Inflammatory macrophage treated with lipopolysaccharide for 4 hours (primary cell): ENCODE measurements around the gene NUP88.
A peak's percentile ranks its signal among the peaks of the same experiment; 100 is the strongest.

Source experiments
- DNase-seq: peaks from one replicate; pipeline ENCODE4 v3.0.0-alpha.2; 2020

The NUP88 gene

DNA sequence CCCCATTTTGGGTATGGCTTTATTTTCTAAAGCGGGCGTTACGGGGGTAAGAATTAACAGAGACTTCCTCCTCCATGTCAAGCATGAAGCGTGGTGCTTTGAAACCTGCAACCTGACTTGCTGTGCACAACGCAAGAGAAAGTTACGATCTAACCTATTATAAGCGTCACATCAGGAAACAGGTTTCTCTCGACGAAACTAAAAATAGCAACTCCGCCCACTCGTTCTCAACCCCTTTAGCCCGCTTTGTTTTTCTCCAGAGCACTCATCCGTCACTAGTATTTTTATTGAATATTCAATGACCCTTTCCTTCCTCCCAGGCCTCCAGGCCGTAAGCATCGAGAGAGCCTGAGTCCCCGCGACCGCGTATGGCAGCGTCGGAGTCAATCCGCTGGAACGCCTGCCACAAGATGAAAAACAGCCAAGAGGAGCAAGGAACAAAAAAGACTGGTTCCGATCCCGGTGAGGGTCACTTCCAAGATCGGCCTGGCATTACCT, 555 bp downstream of the NUP88 start:
- peak; percentile 62 for DNase-seq

DNA sequence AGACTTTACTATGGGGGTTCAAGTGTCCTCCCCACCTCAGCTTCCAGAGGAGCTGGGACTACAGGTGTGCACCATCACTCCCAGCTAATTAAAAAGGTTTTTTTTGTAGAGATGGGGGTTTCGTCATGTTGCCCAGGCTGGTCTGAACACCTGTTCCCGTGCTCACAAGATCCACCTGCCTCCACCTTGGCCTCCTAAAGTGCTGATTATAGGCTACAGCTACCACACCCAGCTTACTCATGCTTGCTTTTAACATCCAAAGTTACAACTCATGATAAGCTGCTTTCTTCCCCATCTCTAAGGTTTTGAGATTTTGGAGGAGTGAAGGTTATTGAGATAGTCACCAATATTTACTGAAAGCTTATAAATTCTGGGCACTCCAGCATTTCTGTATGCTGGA, 2.6 kb downstream of the NUP88 start:
- DNase-seq, result no peak

DNA sequence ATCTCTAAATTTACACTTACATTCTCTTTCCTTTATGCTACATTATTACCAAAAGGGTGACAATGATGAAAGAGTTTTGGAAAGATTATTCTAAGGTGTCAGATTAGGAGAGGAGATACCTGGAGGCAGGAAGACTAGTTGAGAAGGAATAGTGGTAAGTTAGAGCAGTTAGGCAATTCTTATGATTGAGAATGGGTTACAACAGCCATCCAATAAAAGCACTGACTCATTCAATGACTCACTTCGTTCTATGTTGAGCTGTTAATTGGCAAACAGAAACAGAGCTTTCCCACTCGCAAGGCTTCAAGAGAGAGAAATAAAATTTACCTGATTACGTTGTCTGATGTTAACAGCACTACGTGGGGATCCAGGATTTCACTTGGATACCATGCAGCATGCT, 5.8 kb downstream of the NUP88 start:
- peak; percentile 72 for DNase-seq

DNA sequence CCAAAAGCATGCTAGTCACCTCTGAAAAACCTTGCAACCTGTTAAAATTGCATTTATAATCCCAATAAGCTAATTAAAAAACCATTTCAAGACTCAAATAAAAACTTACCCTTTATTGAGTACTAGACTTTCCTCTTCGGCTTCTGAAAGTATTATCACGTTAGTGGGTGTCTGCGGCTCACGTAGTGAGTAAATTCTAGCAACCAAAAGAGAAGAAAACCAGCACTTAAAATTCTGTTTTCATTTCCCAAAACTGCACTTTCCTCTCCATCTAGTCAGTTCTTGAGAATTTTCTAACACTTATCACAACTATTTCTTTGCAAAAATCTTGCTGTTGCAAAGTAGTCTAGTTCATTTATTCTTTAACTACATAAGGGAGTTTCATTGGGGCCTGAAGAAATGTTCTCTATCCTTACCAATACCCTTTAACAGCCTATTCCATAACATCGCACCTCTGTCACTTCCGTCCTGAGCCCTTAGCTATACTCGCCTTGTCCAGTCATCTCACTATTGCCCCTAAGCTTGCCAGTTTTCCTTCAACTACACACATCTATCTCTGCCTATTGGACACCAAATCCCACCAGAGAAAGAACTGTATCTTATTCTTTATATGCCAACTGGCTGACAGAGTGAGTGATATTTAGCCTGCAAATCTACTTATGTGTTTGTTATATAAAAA, 8.7 kb downstream of the NUP88 start:
- no peak for DNase-seq

DNA sequence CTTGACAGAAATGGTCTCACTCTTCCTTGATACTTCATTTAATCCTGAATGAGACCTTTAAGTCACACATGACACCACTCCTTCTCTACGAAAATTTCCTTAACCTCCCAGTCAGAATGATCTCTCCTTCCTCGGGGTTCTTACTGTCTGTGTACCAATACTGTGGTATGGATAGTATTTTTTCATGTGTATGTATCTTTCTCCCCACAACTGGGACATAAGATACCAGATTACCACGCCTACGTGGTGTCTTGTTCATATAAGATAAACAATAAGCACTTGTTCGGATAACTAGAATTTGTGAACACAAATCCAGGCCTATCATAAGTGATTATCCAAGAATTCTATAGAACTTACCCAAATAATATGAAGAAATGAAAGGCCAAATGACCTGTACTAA, 11.3 kb downstream of the NUP88 start:
- no peak for DNase-seq

DNA sequence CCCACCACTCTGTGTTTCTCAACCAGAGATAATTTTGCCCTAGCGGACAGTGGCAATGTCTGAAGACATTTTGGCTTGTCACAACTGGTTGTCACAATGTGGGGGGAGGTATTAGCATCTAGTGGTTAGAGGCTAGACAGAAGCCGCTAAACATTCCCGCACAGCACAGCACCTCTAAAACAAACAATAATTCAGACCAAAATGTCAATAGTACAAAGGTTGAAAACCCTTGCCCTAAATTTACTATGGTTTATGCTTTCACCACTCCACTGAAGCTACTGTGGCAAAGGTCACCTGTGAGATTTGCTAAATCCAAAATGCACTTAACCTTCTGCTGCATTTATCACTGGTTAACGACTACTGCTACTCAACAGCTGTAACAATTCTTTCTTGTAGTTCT, 14.1 kb downstream of the NUP88 start:
- DNase-seq, result no peak

DNA sequence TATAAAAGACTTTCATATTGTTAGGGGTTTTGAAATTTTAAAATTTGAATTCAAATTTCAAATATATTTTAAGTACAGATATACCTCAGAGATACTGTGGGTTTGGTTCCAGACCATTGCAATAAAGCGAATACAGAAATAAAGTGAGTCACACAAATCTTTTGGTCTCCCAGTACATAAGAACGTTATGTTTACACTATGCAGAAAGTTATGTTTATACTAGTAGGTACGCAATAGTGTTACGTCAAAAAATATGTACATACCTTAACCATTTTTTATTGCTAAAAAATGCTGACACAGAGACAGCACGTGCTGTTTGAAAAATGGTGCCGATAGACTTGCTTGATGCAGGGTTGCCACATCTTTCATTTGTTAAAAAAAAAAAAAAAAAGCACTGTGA, 19.7 kb downstream of the NUP88 start:
- DNase-seq, result no peak

DNA sequence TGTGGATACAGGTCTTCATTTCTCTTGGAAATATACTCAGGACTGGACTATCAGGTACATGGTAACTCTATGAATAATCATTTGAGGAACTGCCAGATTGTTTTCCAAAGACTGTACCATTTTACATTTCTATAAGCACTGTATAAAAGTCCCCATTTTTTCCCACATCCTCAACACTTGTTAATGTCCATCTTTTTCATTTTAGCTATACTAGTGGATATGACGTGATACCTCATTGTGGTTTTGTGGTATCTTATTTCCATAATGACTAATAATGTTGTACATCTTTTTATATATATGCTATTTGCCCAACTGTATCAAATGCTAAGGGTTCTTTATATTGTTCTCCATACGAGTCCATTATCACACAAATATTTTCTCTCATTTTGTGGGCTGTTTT, 22.9 kb downstream of the NUP88 start:
- no peak for DNase-seq

DNA sequence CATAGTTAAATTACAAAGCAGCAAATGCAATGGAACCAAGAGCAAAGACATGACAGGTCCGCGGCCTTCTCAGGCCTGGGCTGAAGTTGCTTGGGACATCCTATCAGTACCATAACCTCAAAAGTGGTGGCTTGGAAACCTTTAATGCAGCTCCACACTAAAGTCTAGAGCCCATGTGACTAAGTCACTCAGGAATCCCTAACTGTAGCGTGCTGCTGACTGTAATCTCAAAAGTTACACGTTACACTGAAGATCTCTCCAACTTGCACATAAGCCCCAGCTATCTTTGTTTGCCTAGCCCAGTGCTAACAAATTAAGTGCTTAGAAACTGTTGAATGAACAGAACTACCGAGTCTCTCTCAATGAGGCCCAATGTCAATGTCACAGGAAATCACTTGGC, 27.8 kb downstream of the NUP88 start:
- no peak for DNase-seq

DNA sequence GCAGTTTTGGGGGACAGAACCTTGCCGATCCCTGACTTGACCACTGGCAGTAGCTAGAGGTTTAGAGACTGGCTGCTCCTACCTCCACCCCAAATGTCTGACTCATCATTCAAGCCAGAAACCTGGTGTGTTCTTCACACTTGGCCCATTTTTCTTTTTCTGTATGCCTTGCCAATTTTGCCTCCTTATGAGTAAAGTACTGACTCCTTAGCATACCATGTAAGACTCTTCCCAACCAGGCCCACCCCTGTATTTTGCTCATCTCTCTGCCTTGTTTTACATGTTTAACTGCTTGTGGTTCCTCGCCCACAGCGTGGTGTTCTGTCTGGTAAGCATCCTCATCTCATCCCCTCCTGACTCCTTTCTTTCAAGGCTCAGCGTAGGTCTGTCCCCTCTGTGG, 37.9 kb downstream of the NUP88 start:
- DNase-seq, result no peak

DNA sequence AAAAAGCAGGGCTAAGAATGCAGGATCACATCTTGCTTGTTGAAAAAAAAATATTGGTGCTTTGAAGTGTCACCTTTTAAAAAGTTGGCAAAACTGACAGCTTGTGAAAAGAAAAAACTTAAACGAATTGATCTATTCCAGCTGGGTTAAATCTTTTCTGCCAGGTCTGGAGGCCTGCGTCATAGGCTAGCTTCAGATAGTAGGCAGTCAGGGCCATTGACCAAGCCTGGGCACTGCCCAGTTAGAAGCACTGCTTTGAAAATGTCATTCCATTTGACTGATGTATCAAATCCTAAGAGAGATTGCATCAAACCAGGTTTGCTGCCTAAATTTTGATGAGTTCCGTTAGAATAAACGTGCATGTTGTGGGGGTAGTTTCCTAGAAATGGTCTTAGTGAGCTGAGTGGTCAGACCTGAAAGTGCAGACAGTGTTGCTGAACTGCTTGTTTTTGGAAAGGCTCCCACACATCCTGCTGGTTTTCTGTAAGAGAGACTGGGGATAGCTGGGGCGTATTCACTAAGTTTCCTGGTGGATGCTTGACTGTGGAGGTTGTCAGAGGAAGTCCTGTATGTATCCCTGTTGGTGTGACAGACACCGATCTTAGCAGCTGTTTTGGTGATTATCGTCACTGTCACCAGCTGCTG, 38.8 kb downstream of the NUP88 start:
- DNase-seq, result no peak

DNA sequence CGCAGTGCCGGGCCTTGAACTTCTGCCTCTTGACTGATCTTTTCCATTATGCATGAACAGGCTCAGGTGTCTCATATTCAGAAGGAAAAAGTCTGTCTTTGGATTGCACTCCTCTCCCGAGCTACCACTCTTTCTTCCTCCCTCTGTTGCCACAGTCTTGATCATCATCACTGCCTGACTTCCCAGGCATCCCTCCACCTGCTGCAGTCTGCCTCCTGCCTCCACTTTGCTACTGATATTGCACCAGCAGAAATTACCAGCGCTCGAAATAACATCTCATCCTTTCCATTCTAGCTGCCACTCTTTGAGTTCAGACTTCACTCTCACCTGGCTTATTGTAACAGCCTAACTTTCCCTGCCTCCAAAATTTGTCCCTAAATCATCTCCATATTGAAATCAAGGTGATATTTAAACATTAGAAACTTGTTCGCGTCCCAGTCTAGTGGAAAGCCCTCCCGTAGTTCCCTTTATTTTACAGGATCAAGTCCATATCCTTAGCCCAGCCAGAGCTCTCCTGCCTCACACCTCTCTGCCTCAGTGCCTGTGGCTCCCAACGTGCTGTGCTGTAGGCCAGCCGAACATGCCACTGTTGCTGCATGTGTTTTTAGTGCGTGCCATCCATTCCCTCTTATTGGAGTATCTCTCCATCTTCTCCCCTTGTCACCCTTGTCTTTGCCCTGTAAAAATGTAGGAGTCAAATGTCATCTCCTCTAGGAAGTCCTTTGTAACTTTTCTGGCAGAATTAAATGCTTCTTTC, 39.9 kb downstream of the NUP88 start:
- no peak for DNase-seq

DNA sequence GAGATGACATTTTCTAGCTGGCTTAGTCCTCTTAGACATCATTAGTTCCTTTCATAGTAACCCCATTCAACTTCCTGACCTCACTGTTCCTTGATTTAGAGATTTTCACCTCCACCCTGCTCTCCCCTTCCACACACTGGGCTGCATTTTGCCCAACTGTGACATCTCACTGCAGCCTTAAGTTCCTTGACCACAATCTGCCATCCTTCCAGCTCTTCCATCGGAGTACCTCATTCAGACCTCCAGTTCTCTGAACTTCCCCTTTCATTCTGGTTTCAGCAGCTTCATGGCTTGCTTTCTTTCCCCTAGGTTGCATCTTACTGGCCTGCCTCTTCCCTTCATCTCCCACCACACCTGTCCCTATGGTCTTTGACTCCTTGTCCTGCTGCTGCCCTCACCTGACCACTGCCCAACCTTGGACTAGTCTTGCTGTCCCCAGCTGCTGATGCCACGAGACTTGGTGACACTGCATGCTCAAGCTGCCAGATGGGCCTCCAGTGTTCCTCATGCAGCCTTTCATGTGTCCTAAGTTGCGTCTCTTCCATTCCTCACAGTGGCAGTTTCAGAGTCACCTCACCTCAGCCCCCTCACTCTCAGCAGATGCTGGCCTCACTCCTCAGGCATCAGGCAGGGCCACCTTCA, 40.8 kb downstream of the NUP88 start:
- DNase-seq, result peak; percentile 2

DNA sequence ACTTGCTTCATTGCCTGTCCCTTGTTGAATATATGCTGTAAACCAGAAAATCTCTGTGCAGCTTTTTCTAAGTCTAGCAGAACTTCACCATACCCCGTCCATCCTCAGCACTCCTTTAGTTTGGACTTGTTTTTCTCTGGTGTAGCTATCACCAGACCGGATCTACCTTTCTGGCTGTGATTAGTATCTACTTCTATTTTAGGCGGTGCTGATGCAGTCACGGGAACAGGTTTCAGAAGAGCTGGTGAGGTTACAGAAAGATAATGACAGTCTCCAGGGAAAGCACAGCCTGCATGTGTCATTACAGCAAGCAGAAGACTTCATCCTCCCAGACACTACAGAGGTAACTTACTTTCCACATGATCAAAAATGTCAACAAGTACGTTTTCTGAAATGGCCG, 46.4 kb downstream of the NUP88 start:
- DNase-seq, result no peak

DNA sequence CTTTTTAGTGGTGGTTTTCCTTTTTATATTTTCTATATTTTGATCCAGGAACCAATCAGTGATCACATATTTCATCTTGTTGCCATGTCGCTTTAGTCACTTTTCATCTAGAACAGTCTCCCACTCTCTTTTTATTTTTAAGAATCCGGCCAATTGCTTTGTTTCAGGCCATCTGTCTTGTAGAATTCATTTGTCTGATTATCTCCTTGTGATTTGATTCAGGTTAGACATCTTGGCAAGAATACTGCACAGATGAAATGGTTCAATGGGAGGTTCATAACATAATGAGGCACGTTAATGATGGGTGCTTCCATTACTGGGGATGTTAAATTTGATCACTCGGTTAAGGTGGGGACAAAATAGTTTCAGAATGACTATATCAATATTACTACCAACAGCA, 49.1 kb downstream of the NUP88 start:
- DNase-seq, result no peak

DNA sequence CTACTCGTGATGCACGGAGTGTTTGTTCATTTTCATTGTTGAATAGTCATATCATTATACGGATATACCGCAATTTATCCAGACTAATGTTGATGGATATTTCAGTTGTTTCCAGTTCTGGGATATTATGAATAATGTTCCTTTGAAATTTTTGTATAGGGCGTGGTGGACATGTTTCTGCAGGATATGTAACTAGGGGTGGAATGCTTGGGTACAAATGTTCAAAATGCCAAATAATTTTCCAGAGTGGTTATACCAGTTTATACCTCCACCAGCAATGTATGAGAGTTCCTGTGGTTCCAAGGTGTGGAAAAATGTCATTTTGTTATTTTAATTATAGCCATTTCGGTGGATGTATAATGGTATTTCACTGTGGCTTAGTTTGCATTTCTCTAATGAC, 53.6 kb downstream of the NUP88 start:
- no peak for DNase-seq

DNA sequence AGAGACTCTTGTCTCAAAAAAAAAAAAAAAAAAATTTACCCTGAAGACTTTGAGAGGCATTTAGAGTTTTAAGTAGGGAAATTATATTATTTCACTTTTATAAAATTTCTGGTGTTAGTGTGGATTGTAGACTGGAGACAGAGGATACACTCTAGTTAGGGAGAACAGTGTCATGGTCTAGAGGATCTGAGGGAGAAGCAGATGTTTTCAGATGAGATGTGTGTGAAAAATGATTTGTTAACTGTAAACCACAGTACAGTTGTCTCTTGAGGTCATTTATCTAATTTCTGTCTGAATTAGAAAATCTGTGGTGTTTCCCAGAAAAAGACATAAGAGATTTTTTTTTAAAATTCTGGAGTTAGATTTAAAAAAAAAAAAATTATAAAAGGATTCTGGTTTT, 54.8 kb downstream of the NUP88 start:
- DNase-seq, result no peak

DNA sequence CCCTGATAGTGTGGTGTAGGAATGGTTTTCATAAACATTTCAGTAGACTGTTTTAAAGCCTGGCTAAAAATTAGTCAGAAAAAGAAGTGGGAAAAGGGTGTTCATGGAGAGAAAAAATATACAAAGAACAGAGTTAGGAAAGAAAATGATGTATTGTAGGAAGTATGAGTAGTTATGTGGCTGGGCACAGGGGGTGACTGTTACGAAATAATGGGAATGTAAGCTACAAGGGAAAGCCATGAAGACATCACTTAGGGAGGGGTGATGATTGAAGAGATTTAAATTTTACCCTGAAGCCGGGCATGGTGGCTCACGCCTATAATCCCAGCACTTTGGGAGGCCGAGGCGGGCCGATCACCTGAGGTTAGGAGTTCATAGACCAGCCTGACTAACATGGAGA, 55.3 kb downstream of the NUP88 start:
- no peak for DNase-seq

DNA sequence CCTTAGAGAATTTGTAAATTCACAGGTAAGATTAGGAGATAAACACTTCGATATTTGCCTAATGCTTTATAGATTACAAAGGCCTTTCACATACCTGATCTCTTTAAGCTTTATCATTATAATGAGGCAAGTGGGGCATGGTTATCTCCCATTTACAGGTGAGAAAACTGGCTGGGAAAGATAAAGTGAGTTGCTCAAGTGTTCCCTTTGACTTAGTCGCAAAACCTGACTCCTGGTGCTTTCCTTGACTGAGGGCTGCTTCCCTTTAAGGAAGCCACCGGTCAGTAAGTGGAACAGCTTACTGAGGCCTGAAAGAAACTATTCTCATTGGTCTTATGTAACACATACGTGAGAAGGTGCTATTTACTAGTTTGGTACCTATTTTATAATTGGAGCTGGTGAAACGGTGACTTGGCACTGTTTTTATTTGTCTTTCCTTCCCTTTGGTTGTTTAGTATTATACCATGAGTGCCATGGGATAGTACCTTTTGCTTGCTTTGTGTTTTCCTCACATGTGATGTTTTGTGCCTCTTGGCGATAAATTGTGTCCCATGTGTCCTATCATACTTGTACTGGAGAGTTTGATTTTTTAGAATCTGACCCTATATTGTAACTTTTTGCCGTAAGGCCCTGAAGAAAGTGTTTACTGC, 57.2 kb downstream of the NUP88 start:
- no peak for DNase-seq

DNA sequence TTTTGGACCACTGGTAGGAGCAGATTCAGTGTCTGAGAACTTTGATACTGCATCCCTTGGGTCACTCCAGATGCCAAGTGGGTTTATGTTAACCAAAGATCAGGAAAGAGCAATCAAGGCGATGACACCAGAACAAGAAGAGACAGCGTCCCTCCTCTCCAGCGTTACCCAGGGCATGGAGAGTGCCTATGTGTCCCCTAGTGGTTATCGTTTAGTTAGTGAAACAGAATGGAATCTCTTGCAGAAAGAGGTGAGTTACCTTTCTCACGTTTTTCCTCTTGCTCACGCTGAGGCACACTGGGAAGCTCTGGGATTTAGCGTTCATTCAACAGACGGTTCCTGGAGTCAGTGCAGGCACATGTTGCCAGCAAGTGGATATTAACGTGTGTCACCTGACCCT, 58.0 kb downstream of the NUP88 start:
- DNase-seq, result no peak

DNA sequence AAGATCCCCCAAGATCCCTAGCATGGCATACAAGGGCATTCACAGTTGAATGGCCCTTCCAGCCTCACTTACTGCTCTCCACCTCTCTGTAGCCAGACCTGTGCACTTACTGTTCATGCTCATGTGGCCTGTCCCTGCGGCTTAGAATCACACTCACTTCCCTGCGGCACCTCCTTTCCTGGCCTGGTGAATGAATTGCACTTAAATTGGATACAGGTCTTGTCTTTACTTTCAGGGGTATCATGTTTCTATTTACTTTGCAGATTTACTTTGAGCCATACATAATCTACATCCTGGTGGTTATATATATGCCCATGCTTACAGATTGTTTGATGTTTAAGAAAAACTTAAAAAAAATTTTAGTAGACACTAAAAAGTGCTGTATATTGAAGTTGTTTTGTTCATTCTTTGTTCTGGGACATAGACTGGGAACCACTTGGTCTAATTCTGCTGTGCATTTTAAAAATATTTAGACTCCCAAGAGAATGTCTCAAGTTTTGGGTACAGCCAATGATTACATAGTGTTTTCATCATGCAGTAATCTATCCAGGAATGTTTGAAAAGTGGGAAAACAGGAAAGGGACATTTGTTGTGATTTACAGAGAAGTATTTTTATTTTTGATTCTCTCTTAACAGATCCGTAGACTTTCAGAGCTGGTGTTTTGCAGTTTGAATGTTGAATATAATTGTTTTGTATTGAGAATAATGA, 63.9 kb downstream of the NUP88 start:
- no peak for DNase-seq

DNA sequence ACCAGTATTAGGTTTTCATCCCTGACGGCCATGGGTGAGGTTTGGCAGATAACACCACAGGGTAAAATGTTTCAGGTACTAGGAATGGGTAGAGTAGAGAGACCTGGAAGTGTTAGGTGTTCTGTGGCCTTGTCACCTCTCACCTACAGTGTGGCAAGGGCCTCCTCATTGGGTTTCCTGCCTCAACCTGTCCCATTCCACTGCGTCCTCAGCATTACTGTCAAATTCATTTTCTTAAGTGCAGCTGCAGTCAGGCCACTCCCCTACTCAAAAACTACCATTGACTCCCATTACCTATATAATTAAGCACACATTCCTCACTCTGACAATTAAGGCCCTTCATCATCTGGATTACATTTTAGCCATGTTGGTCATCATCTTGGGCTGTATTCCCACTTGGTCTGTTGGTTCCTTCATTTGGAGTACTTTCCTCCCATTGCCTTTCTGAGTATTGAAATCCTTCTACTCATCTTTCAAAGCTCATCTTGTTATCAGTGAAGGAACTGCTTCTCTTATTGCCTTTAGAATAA, 64.5 kb downstream of the NUP88 start:
- DNase-seq, result no peak
